NCI-H146 treated with DMSO at 0.1 percent for 48 hours (cell line): ENCODE measurements around the gene TNF.

ENCODE experiments used
- DNase-seq: peaks from one replicate; lab custom pipeline; 2025; ENCODE audit not compliant: unreplicated experiment; lab: John Stamatoyannopoulos, UW

TNF gene

DNA sequence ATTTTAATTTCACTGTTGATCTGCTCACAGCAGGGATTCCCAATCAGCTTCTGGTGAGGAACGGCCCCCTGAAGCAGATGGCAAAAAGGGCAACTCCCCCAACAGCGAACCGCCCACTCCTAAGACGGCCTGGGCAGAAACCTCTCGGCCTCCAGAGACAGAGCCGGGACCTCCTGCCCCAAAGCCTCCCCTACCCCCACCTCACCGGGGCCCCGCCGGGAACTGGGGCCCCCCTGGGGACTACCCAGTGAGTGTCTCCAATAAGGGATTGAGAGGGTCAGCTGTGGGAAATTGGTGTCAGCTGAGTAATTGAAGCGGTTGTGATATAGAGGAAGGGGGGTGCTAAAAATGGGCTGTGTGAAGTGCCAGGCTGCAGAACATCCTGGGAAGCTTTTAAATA lies 51.6 kb downstream of the TNF start:
- DNase-seq = no peak

DNA sequence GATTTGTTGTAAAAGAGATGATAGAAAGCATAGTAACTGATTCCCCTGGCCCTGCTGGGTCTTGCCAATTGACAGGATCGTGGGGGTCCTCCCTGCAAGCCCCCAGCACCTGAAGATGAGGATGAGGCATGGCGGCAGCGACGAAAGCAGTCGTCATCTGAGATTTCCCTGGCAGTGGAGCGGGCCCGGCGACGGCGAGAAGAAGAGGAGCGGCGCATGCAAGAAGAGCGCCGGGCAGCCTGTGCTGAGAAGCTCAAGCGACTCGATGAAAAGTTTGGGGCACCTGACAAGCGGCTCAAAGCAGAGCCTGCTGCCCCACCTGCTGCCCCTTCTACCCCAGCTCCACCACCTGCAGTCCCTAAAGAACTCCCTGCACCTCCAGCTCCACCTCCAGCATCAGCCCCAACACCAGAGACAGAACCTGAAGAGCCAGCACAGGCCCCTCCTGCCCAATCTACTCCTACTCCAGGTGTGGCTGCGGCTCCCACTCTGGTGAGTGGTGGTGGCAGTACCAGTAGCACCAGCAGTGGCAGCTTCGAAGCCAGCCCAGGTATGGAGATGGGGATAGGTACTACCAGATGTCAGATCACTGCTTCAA lies 52.4 kb downstream of the TNF start:
- DNase-seq = no peak
